Neural progenitor cell (in vitro differentiated cells): ENCODE results near the gene SNX21.

Experiments
- EZH2 ChIP-seq: fragments of 200-600 bp; sonication (generic); IDR thresholded peaks from 2 replicates; pipeline ENCODE4 v1.6.1; 2017; ENCODE audit warnings: antibody characterized with exemption, mild to moderate bottlenecking, moderate library complexity
- TF ChIP-seq, protein P1 (sequence below): fragments of 200-600 bp; sonication (generic); IDR thresholded peaks from 2 replicates; pipeline ENCODE4 v1.5.1; 2017; ENCODE audit warnings: antibody characterized with exemption, mild to moderate bottlenecking

GRCh38 chr20:45851501-45851900 lies 17.9 kb downstream of the SNX21 start:
- TF ChIP-seq, protein P1, sequence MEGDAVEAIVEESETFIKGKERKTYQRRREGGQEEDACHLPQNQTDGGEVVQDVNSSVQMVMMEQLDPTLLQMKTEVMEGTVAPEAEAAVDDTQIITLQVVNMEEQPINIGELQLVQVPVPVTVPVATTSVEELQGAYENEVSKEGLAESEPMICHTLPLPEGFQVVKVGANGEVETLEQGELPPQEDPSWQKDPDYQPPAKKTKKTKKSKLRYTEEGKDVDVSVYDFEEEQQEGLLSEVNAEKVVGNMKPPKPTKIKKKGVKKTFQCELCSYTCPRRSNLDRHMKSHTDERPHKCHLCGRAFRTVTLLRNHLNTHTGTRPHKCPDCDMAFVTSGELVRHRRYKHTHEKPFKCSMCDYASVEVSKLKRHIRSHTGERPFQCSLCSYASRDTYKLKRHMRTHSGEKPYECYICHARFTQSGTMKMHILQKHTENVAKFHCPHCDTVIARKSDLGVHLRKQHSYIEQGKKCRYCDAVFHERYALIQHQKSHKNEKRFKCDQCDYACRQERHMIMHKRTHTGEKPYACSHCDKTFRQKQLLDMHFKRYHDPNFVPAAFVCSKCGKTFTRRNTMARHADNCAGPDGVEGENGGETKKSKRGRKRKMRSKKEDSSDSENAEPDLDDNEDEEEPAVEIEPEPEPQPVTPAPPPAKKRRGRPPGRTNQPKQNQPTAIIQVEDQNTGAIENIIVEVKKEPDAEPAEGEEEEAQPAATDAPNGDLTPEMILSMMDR: no peak
- TF ChIP-seq EZH2: no peak
